ENCODE results near the gene SNCA. TPM values are rescaled to one million over a fixed set of nuclear protein-coding genes. Genes with fewer than 3 reads are reported as not detected.

SNCA gene
- total and polyA plus RNA-seq, 2 of the 8 experiments (the other 6 are each of a cell fraction or from before 2014, with no cell fraction given): 8.5 to 16.8 TPM

GRCh38 chr4:89685277-89685676 is 151.7 kb downstream of the SNCA start (continued):
- TF ChIP-seq SIRT6 (IDR thresholded peaks at IDR 0.05; ENCODE audit: low read length): no peak
- TF ChIP-seq BCL11A (IDR thresholded peaks at IDR 0.05; ENCODE audit: low read depth in 2 of 2, low read length in 2 of 2): no peak
